ENCODE measurements around the gene FMNL1.

- TF ChIP-seq CTCF (IDR thresholded peaks at IDR 0.05) (no peak), SIN3A (IDR thresholded peaks at IDR 0.05; ENCODE audit: borderline replicate concordance, insufficient read depth, low read depth, low read length) (no peak), POLR2AphosphoS5 (IDR thresholded peaks at IDR 0.05; ENCODE audit: low read depth, low read length) (0 out of 2 replicates have a peak, but pooled peaks have one; percentile 6), REST (IDR thresholded peaks at IDR 0.05; ENCODE audit: insufficient read depth in 1 of 2, low read depth in 2 of 2, low read length in 1 of 2) (no peak), TCF7L2 (IDR thresholded peaks at IDR 0.05; ENCODE audit: low read depth, low read length) (no peak)
These were observed 68.6 kb downstream of the FMNL1 start for GRCh38 chr17:45290269-45290765.
